NCI-H774 (cell line): Measurements from ENCODE around the gene SP2.

Source experiments
- DNase-seq: peaks from one replicate; lab custom pipeline; 2025; lab: John Stamatoyannopoulos, UW

The SP2 gene

GRCh38 chr17:47895856-47896671 lies at the start of gene SP2:
Gene SP2 (plus strand): TSS chr17:47896236. CDS start chr17:47896287, 51 bp downstream.
- peak; percentile 100 for DNase-seq

GRCh38 chr17:47846716-47847340 lies 49.2 kb upstream of the SP2 start:
- no peak for DNase-seq

GRCh38 chr17:47847341-47848197 lies 48.5 kb upstream of the SP2 start:
- no peak for DNase-seq

DNA sequence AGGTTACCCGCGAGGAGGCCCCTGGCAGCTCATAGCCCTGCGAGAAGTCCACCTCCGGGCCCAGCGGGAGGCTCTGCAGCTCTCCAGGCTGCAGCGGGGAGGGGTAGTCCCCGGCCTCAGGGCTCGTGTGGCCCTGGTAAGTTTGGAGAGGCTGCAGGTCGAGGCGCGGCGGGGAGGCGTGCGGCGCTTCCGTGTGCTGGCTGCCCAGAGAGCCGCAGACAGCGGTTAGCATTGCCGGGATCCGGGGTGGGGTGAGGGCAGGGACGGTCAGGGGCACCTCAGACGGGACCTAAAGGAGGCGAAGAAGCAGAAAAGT lies 47.9 kb upstream of the SP2 start:
- DNase-seq: no peak

DNA sequence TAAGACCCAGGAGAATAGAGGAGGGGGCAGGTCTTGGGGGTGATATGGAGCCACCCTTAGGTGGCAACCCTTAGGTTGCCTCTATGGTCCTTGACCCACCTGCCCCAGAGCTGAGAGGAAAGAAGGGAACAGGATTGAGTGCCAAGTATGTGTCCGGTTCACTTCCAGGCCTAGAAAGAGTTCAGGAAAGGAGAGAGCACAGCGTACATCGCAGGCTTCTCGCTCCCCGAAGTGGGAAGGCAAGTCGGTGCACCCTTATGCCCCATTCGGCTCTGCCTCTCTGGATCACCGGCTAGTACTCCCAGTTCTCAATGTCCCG lies 45.7 kb upstream of the SP2 start:
- no peak for DNase-seq

DNA sequence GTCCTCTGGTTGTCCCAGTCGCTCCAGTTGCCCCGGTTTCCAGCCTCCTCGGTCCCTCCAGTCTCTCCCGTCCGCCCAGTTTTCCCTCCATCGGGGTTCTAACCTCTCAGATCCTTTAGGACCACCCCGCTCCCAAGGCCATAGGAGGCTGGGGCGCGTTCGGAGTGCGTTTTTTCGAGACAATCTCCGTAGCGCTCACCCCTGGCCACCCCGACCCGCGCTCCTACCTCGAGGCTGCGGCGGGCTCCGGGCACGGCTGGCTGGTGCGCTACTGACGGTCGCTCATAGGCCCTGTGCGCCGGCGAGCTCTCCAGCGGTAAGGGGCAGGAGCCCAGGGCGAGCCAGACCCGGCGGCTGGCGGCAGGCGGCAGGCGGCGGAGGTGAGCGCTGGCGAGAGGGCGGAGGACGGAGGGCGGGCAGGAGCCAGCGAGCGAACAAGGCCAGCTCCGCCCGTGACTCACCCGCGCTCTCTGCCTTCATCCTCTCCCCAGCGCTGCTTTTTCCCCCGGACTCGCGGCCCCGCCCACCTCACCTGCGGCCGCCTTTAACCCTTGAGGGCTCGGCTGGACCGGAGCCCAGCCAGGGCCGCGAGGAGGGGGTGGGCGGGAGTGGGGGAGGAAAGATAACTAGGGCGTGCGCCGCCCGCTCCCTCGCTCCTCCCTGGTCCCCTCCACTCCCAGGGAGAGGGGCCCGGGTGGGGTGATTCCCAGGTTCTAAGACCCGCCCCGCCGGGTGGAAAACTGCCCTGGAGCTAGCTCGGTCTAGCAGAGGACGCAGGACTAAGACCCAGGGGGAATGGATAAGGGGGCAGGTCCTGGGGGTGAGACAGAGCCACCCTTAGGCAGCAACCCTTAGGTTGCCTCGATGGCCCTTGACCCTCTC lies 45.1 kb upstream of the SP2 start, which contains the start of gene SP6:
TSS of gene SP6 (minus strand) at position 472 of the 882 bp plus-strand sequence. CDS start 2,734 bp downstream, outside the sequence.
- peak; percentile 88 for DNase-seq

DNA sequence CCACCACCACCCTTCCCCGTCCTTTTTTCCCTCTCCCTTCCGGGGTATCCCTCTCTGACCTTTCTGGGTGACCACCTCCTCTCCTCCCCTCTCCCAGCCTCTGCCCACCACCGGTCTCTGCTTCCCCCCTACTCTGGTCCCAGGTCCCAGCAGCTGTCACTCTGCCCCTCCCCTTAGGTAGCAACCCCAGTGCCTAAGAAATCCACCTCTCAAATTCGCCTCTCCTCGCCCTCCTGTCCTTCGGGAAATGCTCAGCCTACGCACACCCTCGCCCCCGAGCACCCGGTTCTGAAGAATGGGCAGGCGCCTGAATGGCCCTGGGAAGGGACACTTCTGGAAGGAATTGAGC lies 44.3 kb upstream of the SP2 start:
- DNase-seq: no peak

GRCh38 chr17:47852113-47852949 lies 43.7 kb upstream of the SP2 start:
- no peak for DNase-seq

- no peak for DNase-seq
Observed at GRCh38 chr17:47853616-47854015, 42.4 kb upstream of the SP2 start.

DNA sequence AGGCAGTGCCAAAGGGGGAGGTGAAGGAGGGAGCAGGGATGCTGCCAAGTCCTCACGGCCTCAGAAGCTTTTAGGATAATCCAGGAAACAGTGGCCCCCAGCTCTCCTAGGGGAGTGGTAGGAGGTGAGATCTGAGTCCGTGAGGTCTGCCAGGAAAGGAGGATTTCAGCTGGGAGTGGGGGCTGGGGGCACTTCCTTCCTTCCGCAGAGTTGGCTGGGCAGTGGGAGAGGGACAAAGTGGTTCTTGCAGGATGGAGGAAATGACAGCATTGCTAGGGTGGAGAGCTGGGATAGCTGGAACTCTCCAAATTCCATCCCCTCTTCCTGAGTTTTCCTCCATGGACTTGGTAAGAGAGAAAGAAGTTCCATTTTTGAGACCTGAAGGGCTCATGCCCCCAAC lies 40.3 kb upstream of the SP2 start:
- DNase-seq: no peak

DNA sequence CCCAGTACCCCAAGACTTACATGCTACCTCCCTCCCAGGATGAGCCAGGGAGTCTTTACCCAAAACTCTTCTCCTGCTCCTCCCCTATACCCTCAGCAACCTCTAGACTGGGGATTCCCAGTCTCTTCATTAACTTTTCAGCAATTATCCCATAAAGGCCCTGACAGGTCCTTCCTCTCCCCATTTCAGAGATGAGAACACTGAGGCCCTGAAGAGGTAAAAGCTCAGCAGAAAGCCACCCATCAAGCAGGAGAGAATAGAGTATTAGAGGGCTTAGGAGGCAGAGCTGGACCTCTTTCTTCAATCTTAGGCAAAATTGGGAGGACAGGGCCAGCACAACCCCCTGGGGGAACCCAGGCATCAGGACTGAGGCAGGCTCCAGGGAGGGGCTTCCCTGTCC lies 39.2 kb upstream of the SP2 start:
- no peak for DNase-seq

GRCh38 chr17:47857551-47858455 lies 38.2 kb upstream of the SP2 start:
- DNase-seq: no peak

DNA sequence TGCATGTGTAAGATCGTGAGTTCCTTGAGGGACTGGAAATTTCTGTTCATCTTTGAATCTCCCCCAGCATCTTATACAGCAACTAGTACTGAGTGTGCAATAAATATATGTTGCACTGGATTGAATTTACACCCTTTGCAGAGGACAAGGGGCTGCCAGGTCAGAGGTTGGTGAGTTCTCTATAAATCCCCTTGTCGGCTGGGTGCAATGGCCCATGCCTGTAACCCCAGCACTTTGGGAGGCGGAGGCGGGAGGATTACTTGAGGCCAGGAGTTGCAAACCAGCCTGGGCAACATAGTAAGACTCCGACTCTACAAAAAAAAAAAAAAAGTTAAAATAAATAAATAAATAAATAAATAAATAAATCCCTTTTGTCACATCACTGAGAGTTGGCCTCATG lies 35.6 kb upstream of the SP2 start:
- no peak for DNase-seq

DNA sequence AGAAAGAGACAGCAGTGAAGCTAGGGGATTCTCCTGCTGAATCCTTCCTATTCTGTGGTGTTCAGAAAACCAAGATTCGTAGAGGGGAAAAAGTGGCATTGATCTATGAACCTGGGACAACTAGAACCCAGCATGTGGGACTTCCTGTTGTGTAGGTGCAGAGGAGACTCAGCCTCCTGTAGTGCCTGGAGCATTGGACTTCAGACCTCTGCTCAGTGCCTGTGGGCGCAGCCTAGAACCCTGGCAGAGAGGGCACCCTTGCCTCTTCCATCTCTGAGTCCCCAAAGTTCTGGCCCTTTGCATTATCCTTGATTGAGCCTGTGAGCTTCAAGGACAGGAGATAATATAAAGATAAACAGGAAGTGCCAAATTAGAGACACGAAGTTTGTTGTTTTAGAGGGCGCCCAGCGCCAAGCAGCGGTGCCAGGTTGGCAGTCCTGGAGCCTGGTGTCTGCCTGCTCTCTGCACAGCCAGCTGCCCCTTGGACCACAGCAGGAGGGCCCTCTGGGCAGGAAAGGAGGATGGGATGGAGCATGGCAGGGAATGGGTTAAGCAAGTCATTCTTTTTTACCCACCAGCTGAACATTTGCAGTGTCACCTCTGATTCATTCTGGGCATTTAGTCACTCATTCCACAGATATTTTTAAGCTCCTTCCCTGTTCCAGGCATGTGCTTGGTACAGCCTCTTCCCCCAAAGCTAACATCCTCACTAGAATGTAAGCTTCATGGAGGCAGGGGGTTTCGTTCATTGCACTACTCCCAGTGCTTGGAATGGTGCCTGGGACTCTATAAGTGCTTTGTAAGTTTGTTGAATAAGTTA lies 33.2 kb upstream of the SP2 start:
- DNase-seq: no peak

DNA sequence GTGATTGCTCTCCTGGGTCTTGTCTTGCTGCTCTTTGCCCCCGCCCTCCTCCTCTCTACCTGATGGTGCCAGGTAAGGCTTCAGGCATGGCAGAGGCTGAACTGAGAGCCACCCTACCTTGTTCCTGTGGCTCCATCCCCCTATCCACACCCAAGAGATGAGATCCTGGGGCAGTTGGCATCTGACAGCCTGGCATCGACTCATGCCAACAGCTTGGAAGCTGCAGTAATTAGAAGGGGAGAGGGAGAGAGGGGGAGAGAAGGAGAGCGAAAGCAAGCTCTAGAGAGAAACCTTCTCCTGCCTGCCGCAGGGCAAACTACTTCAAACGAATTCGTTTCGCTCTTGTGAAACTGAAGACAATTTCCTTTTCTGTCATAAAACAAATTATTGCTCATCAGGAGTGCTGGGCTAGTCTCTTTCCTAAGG lies 31.2 kb upstream of the SP2 start:
- DNase-seq: no peak

- DNase-seq: no peak
Observed at GRCh38 chr17:47866941-47867340, 29.1 kb upstream of the SP2 start.

DNA sequence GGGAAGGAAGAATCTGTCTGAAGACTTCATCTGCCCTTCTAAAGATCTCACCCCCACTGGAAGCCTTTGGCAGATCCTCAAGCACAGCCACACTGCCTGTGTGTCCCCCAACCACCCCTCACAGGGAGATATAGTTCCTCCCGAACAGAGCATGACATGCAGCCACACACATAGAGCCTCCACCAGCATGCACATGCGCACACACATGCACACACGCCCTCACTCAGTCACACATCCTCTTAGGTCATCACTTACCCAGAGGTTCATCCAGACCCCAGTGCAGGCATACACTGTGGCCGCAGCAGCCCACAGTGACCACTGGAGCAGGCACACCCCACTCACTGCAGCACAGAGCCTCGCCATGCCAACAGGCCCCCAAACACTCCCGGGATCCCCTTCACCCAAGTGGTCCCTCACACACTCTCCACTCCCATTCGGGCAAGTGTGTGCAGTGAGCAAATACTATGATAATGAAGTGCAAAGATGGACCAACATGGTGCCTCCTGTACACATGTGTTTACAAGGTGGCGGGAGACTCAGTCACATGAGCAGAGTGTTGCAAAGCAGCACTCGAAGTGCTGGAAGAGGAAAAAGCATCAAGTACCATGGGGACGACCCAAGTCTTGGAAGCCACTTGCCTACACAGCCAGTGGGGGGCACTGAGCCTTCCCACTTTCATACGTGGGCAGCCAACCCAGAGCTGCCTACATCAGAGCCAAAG lies 28.1 kb upstream of the SP2 start:
- no peak for DNase-seq

DNA sequence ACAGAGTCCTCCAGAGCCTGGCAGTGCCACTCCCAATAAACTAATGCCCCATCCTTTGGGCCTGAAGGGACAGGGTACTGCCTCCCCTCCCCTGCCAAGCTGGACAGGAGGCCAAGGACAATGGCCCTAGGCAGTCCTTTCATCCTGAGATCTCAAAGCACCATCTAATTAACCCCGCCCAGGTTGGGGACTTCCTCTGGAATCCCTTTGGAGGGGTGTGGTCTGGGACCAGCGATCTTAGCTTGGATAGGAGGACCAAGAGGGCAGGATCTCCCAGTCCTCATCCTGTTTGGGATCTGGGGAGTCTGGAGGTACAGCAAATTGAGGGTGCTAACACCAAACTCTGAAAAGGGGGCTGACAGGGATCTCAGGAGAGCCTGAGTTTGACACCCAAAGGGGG lies 26.9 kb upstream of the SP2 start:
- DNase-seq: no peak
